ENCODE data around the gene UBE2G1. TPM values are rescaled to one million over a fixed set of nuclear protein-coding genes. Genes with fewer than 3 reads are reported as not detected.

Gene UBE2G1
- total RNA-seq, 1 donor from 2014 or later = 120 TPM

DNA sequence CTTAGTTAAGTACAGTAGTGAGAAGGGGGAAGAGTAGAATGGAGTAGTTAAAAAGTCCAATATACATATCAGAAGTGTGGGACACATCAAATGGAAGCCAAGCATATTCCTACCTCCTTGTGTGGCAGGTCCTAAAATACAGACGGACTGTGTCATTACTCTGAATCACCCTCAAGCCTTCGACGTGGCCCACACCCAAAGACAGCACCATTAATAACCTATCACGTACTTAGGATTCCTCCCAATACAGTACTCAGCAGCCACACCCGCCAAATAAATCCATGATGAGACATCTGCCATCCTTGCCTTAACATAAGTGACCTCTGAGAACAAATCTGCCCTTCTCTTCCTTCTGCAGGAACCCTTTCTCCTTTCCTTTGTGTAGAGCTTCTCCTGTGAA, 38.9 kb downstream of the UBE2G1 start:
- H3K27me3 Mint-ChIP-seq (ENCODE audit: unreplicated experiment) = no peaks in the 10 kb centered on the region
- H3K27ac Mint-ChIP-seq (ENCODE audit: unreplicated experiment) = peak overlapping the region; percentile 56
- peaks cover 11% of the 10 kb centered on the region for H3K36me3 Mint-ChIP-seq (ENCODE audit: unreplicated experiment)
- peak overlapping the region; percentile 32 for H3K4me3 Mint-ChIP-seq (ENCODE audit: unreplicated experiment)
- TF ChIP-seq, protein P1, sequence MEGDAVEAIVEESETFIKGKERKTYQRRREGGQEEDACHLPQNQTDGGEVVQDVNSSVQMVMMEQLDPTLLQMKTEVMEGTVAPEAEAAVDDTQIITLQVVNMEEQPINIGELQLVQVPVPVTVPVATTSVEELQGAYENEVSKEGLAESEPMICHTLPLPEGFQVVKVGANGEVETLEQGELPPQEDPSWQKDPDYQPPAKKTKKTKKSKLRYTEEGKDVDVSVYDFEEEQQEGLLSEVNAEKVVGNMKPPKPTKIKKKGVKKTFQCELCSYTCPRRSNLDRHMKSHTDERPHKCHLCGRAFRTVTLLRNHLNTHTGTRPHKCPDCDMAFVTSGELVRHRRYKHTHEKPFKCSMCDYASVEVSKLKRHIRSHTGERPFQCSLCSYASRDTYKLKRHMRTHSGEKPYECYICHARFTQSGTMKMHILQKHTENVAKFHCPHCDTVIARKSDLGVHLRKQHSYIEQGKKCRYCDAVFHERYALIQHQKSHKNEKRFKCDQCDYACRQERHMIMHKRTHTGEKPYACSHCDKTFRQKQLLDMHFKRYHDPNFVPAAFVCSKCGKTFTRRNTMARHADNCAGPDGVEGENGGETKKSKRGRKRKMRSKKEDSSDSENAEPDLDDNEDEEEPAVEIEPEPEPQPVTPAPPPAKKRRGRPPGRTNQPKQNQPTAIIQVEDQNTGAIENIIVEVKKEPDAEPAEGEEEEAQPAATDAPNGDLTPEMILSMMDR (IDR thresholded peaks at IDR 0.05; ENCODE audit: partially characterized antibody, unreplicated experiment) = no peak
- peaks cover 27% of the 10 kb centered on the region for H3K4me1 Mint-ChIP-seq (ENCODE audit: low read depth, unreplicated experiment)
- no peak for DNase-seq
- peaks cover 4% of the 10 kb centered on the region for H3K9me3 Mint-ChIP-seq (ENCODE audit: unreplicated experiment)

GRCh38 chr17:4326608-4327007, 39.9 kb downstream of the UBE2G1 start:
- H3K4me1 Mint-ChIP-seq (ENCODE audit: low read depth, unreplicated experiment) = peaks cover 24% of the 10 kb centered on the region
- no peak overlapping the region for H3K27ac Mint-ChIP-seq (ENCODE audit: unreplicated experiment)
- no peak overlapping the region for H3K4me3 Mint-ChIP-seq (ENCODE audit: unreplicated experiment)
- H3K36me3 Mint-ChIP-seq (ENCODE audit: unreplicated experiment) = peaks cover 11% of the 10 kb centered on the region
- H3K27me3 Mint-ChIP-seq (ENCODE audit: unreplicated experiment) = no peaks in the 10 kb centered on the region
- DNase-seq = no peak
- TF ChIP-seq, protein P1 (IDR thresholded peaks at IDR 0.05; ENCODE audit: partially characterized antibody, unreplicated experiment) = no peak
- peaks cover 2% of the 10 kb centered on the region for H3K9me3 Mint-ChIP-seq (ENCODE audit: unreplicated experiment)

- Mint-ChIP-seq H3K27me3 (ENCODE audit: unreplicated experiment) (no peaks in the 10 kb centered on the region), H3K36me3 (ENCODE audit: unreplicated experiment) (peaks cover 11% of the 10 kb centered on the region), H3K4me3 (ENCODE audit: unreplicated experiment) (no peak overlapping the region), H3K27ac (ENCODE audit: unreplicated experiment) (no peak overlapping the region), H3K4me1 (ENCODE audit: low read depth, unreplicated experiment) (peaks cover 24% of the 10 kb centered on the region), H3K9me3 (ENCODE audit: unreplicated experiment) (peaks cover 2% of the 10 kb centered on the region)
- TF ChIP-seq, protein P1 (IDR thresholded peaks at IDR 0.05; ENCODE audit: partially characterized antibody, unreplicated experiment) = no peak
- no peak for DNase-seq
These were observed 40.4 kb downstream of the UBE2G1 start for GRCh38 chr17:4326112-4326511.

- Mint-ChIP-seq H3K9me3 (ENCODE audit: unreplicated experiment) (peaks cover 2% of the 10 kb centered on the region), H3K4me3 (ENCODE audit: unreplicated experiment) (no peak overlapping the region), H3K4me1 (ENCODE audit: low read depth, unreplicated experiment) (peaks cover 17% of the 10 kb centered on the region), H3K27ac (ENCODE audit: unreplicated experiment) (no peak overlapping the region), H3K36me3 (ENCODE audit: unreplicated experiment) (peaks cover 11% of the 10 kb centered on the region), H3K27me3 (ENCODE audit: unreplicated experiment) (no peaks in the 10 kb centered on the region)
- TF ChIP-seq, protein P1 (IDR thresholded peaks at IDR 0.05; ENCODE audit: partially characterized antibody, unreplicated experiment) = no peak
- DNase-seq = no peak
These were observed 42.0 kb downstream of the UBE2G1 start for GRCh38 chr17:4324463-4324862.

DNA sequence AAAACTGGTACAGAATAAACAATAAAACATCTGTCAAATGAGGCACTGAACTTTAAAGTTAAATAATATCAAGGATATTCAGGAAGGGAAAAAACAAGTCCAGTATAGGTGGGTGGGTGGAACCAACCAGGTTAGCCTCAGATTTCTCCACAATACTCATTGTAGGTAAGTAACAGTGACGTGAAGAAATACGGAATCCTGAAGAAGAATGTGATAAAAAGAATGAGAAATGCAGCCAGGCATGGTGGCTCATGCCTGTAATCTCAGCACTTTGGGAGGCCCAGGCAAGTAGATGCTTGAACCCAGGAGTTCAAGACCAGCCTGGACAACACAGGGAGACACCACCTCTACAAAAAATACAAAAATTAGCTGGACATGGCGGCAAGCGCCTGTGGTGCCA, 47.3 kb downstream of the UBE2G1 start:
- Mint-ChIP-seq H3K4me3 (ENCODE audit: unreplicated experiment) (no peak overlapping the region), H3K27ac (ENCODE audit: unreplicated experiment) (no peak overlapping the region), H3K36me3 (ENCODE audit: unreplicated experiment) (no peaks in the 10 kb centered on the region)

More for the DNA sequence above, 47.3 kb downstream of the UBE2G1 start:
- no peaks in the 10 kb centered on the region for H3K27me3 Mint-ChIP-seq (ENCODE audit: unreplicated experiment)
- TF ChIP-seq, protein P1 (IDR thresholded peaks at IDR 0.05; ENCODE audit: partially characterized antibody, unreplicated experiment) = no peak
- DNase-seq = no peak
- H3K9me3 Mint-ChIP-seq (ENCODE audit: unreplicated experiment) = peaks cover 2% of the 10 kb centered on the region
- H3K4me1 Mint-ChIP-seq (ENCODE audit: low read depth, unreplicated experiment) = peaks cover 26% of the 10 kb centered on the region
